GM12878 (cell line): ENCODE results near the gene KLF11. TPM values are rescaled to one million over a fixed set of nuclear protein-coding genes. Genes with fewer than 3 reads are reported as not detected.

Source experiments
- ATAC-seq: fragments of 200-7000 bp; cut with Tn5 transposase; 3 replicates; pipeline ENCODE4 v1.9.1; 2020; ENCODE audit warnings: mild to moderate bottlenecking, moderate library complexity
- BruUV-seq: library from RNA; stranded (reverse); fragments of 400-500 nt; replicated peaks from 2 replicates; lab custom pipeline; 2021; lab: Mats Ljungman, UMichigan
- CTCF ChIA-PET: fragments of 300-600 bp; sonication (Branson Sonifier 250); formaldehyde crosslinking; extraction: SDS; loops from one replicate; lab custom pipeline; 2021; ENCODE audit warnings: inconsistent platforms; lab: Yijun Ruan, JAX
- POLR2A ChIA-PET: fragments of 350-600 bp; formaldehyde crosslinking; extraction: SDS; loops from one replicate; lab custom pipeline; 2021; ENCODE audit warnings: inconsistent platforms; lab: Charles Lee
- RAD21 ChIA-PET: fragments of 300-600 bp; sonication (Branson Sonifier 250); formaldehyde crosslinking; loops from one replicate; lab custom pipeline; 2023; ENCODE audit warnings: antibody characterized with exemption; ENCODE audit not compliant: unreplicated experiment; lab: Charles Lee
- SMC1A ChIA-PET: fragments of 300-600 bp; sonication (Branson Sonifier 250); formaldehyde crosslinking; loops from one replicate; lab custom pipeline; 2023; ENCODE audit not compliant: unreplicated experiment, uncharacterized antibody; lab: Charles Lee
- DNase-seq: peaks from one replicate; pipeline ENCODE4 v3.0.0-alpha.2; 2011; ENCODE audit warnings: low read depth, low spot score
- FAIRE-seq: peaks from 3 replicates; lab custom pipeline; 2011; peaks lifted over from hg19 to GRCh38; lab: Jason Lieb, UNC
- H2AFZ ChIP-seq: 2 replicates; pipeline ENCODE4 v1.6.0; 2011; ENCODE audit warnings: low read depth, low read length, control low read depth; ENCODE audit not compliant: control insufficient read depth
- H3K27ac ChIP-seq: 2 replicates; pipeline ENCODE4 v1.5.1; 2011; ENCODE audit warnings: control low read depth; ENCODE audit not compliant: control insufficient read depth, insufficient read depth
- H3K27me3 ChIP-seq, 2 experiments: replicated peaks in 1 of 2; 2 replicates each; pipeline versions ENCODE4 v1.6.0 to v1.6.1; 2011; ENCODE audit warnings: low read length in 1 of 2; ENCODE audit not compliant: control insufficient read depth in 2 of 2, insufficient read depth in 2 of 2
- H3K36me3 ChIP-seq, 2 experiments: 2 replicates each; pipeline ENCODE4 v1.5.1; 2011; ENCODE audit warnings: low read length in 1 of 2; ENCODE audit not compliant: control insufficient read depth in 2 of 2, insufficient read depth in 2 of 2
- H3K4me1 ChIP-seq: 2 replicates; pipeline ENCODE4 v1.6.1; 2011; ENCODE audit warnings: mild to moderate bottlenecking, low read length, moderate library complexity, mixed read lengths; ENCODE audit not compliant: control insufficient read depth, insufficient read depth
- H3K4me2 ChIP-seq: 2 replicates; pipeline ENCODE4 v1.6.0; 2011; ENCODE audit warnings: control low read depth; ENCODE audit not compliant: control insufficient read depth, insufficient read depth
- H3K4me3 ChIP-seq: fragments of 200-600 bp; sonication (generic); 2 replicates; pipeline ENCODE4 v1.5.1; 2016
- H3K79me2 ChIP-seq: 2 replicates; pipeline ENCODE4 v1.6.0; 2011; ENCODE audit warnings: low read length; ENCODE audit not compliant: control insufficient read depth, insufficient read depth
- H3K9ac ChIP-seq: 2 replicates; pipeline ENCODE4 v1.8.0; 2011; ENCODE audit warnings: low read length, control low read depth, mixed read lengths; ENCODE audit not compliant: control insufficient read depth, insufficient read depth
- H3K9me3 ChIP-seq: replicated peaks from 3 replicates; pipeline ENCODE4 v1.5.1; 2011; ENCODE audit warnings: mild to moderate bottlenecking, low read length; ENCODE audit not compliant: control insufficient read depth, insufficient read depth
- H4K20me1 ChIP-seq: 2 replicates; pipeline ENCODE4 v1.6.0; 2011; ENCODE audit not compliant: control insufficient read depth, insufficient read depth
- BHLHE40 ChIP-seq, 2 experiments: fragments of 450-650 bp in 1 of 2; IDR thresholded peaks; 2 replicates each; pipeline ENCODE4 v1.6.1; 2011 to 2017; ENCODE audit warnings: low read depth in 2 of 2, borderline replicate concordance in 1 of 2, improper control_type of control experiment in 1 of 2, low read length in 1 of 2, mild to moderate bottlenecking in 1 of 2
- CBFB ChIP-seq: IDR thresholded peaks from 2 replicates; pipeline ENCODE4 v1.6.1; 2016; ENCODE audit warnings: antibody characterized with exemption, low read depth
- CHD4 ChIP-seq: fragments of 200-600 bp; sonication (generic); IDR thresholded peaks from 2 replicates; pipeline ENCODE4 v1.6.1; 2016; ENCODE audit warnings: mild to moderate bottlenecking
- CREM ChIP-seq: IDR thresholded peaks from 2 replicates; pipeline ENCODE4 v1.6.1; 2014; ENCODE audit warnings: antibody characterized with exemption, low read depth
- MEF2A ChIP-seq: IDR thresholded peaks from 2 replicates; pipeline ENCODE4 v1.6.1; 2011; ENCODE audit warnings: low read depth, mild to moderate bottlenecking, low read length, moderate library complexity; ENCODE audit not compliant: insufficient read depth
- SREBF2 ChIP-seq: IDR thresholded peaks from 2 replicates; pipeline ENCODE4 v1.6.1; 2012; ENCODE audit warnings: mild to moderate bottlenecking, low read length
- SRF ChIP-seq, 2 experiments: IDR thresholded peaks; 2 replicates each; pipeline ENCODE4 v1.6.1; 2011; ENCODE audit warnings: low read depth in 2 of 2, low read length in 2 of 2, mild to moderate bottlenecking in 1 of 2, moderate library complexity in 1 of 2
- TAF1 ChIP-seq: IDR thresholded peaks from 2 replicates; pipeline ENCODE4 v1.6.1; 2011; ENCODE audit warnings: mild to moderate bottlenecking, low read depth, low read length, borderline replicate concordance
- TCF7 ChIP-seq: IDR thresholded peaks from 2 replicates; pipeline ENCODE4 v1.6.1; 2014; ENCODE audit warnings: antibody characterized with exemption, borderline replicate concordance
- YY1 ChIP-seq: IDR thresholded peaks from 2 replicates; pipeline ENCODE4 v1.6.1; 2011; ENCODE audit warnings: low read depth, mild to moderate bottlenecking, low read length
- ZBED1 ChIP-seq: IDR thresholded peaks from 2 replicates; pipeline ENCODE4 v1.6.1; 2016; ENCODE audit warnings: borderline replicate concordance
- ZNF207 ChIP-seq: fragments of 450-650 bp; IDR thresholded peaks from 2 replicates; pipeline ENCODE4 v1.6.1; 2014; ENCODE audit warnings: antibody characterized with exemption, mild to moderate bottlenecking, borderline replicate concordance
- whole genome bisulfite sequencing: methylation state at CpG from one replicate; pipeline ENCODE4 v1.1.6; 2016; ENCODE audit warnings: low lambda C conversion rate; ENCODE audit not compliant: insufficient replicate concordance, insufficient coverage; ENCODE audit errors: missing lambda C conversion rate; 5-methylcytosine and 5-hydroxymethylcytosine counted together
- in situ Hi-C: fragments of 300-500 bp; cut with MboI; formaldehyde crosslinking; loops from 9 replicates; pipeline ENCODE4 v1.14.3; 2018; ENCODE audit warnings: mixed read lengths
- intact Hi-C: fragments of 100-400 bp; cut with micrococcal nuclease; formaldehyde crosslinking; loops from one replicate; pipeline ENCODE4 v1.14.2; 2022; ENCODE audit not compliant: unreplicated experiment
- polyA plus RNA-seq, 11 experiments: library from polyadenylated mRNA; depleted of rRNA in 4 of 11; unstranded in 6 of 11; stranded (reverse) in 5 of 11; fragments of >200 nt; fragmentation: Nextera tagmentation in 4 of 11; fragmentation: Illumina TruSeq in 1 of 11; extraction: Ambion mirVana in 4 of 11; extraction: Trizol in 1 of 11; gene quantifications; 1 replicate in 1 of 11; 2 replicates in 10 of 11; pipeline versions ENCODE4 v1.2.1 to v1.2.3, GENCODE V29; 2011 to 2016; ENCODE audit warnings: inconsistent platforms in 2 of 11, missing spikeins in 2 of 11, low read depth in 1 of 11
- total RNA-seq, 4 experiments: library from RNA; depleted of rRNA in 3 of 4; stranded (reverse); fragments of >200 nt in 3 of 4; fragmentation: Illumina TruSeq in 1 of 4; extraction: Trizol in 1 of 4; gene quantifications; 2 replicates each; pipeline versions ENCODE4 v1.2.1 to v1.2.3, GENCODE V29; 2013 to 2021
- TF ChIP-seq, protein P1 (sequence below): fragments of 450-650 bp; IDR thresholded peaks from 2 replicates; pipeline ENCODE4 v1.6.1; 2017; ENCODE audit warnings: mild to moderate bottlenecking, moderate library complexity
- TF ChIP-seq, protein P2 (sequence below): fragments of 150-350 bp; IDR thresholded peaks from 2 replicates; pipeline ENCODE4 v1.6.1; 2016; ENCODE audit warnings: low read depth, low read length

The KLF11 gene
- total and polyA plus RNA-seq, 10 of the 15 experiments (the other 5 are each of a cell fraction or from before 2014, with no cell fraction given): 0.03 to 0.54 (median 0.14) TPM; not detected in 1

DNA sequence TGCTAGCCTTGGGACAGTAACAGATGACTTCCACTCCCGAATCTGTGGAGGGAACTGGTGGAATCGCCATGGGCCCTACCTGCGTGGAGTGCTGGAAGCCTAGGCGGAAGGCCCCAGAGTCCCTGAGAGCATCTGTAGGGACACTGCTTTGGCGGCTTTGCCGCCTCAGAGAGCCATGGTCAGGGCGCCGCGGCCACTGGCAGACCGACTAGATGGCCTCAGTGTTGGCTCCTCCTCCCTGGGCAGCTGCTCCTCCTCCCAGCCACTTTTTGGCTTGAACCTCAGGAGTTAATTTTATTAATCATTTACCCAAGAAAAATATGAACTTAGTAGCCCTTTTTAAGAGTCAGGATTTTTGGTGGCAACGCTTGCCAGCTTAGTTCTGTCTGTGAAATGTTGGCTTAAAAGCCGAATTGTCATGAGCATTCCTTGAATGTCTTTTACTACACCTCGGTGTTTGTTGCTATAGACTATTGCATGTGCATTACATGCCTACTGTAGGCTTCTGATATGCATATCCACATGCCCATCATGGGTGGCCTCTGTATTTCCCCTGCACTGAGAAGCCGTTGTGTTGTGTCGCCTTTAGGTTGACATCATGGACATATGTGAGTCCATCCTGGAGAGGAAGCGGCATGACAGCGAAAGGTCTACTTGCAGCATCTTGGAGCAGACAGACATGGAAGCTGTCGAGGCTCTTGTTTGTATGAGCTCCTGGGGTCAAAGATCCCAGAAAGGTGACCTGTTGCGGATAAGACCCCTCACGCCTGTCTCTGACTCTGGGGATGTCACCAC, 2.4 kb downstream of the KLF11 start:
- Histone ChIP-seq H3K79me2 (no peaks in the 10 kb centered on the region), H3K4me1 (no peaks in the 10 kb centered on the region), H3K27me3 (peaks cover 0 to 4% of the 10 kb centered on the region in 2 experiments; a peak in 1 of 4 replicates), H2AFZ (no peak overlapping the region), H3K36me3 (no peaks in the 10 kb centered on the region), H3K4me2 (no peak overlapping the region), H3K9ac (no peak overlapping the region), H4K20me1 (no peaks in the 10 kb centered on the region), H3K27ac (no peak overlapping the region), H3K9me3 (peaks cover 2% of the 10 kb centered on the region; the same call in 1 of the 3 replicates), H3K4me3 (no peak overlapping the region)
- BruUV-seq: no TSS peak
- RAD21 ChIA-PET: interaction anchor here (1.7 to 4.6 kb wide), 4 partner anchors 61 to 390 kb away, joined by 4 to 70 read pairs (median 34); no protein-coding TSS in a partner anchor
- DNase-seq: no peak
- intact Hi-C loops: no loop called here
- WGBS: 86% methylated on average over 20 of the region's 20 CpGs
- SMC1A ChIA-PET: interaction anchor here (0.8 to 5.2 kb wide), 8 partner anchors 11 to 268 kb away, joined by 3 to 46 read pairs (median 4); no protein-coding TSS in a partner anchor
- POLR2A ChIA-PET: no interaction called here
- ATAC-seq: no peak
- FAIRE-seq: no peak
- in situ Hi-C loops: loop anchor here (5.0 kb wide), 1 partner anchor 233 kb away; no protein-coding TSS in a partner anchor
- CTCF ChIA-PET: interaction anchor here (0.7 to 10.0 kb wide), 7 partner anchors 9 to 278 kb away, joined by 3 to 164 read pairs (median 33); no protein-coding TSS in a partner anchor
- TF ChIP-seq BHLHE40 (IDR thresholded peaks at IDR 0.05; ENCODE audit: borderline replicate concordance in 1 of 2, low read depth in 2 of 2, low read length in 1 of 2) (no peak), CHD4 (no peak), TCF7 (no peak), MEF2A (no peak), CBFB (no peak), SRF (IDR thresholded peaks at IDR 0.05; ENCODE audit: low read depth in 2 of 2, low read length in 2 of 2) (no peak), ZBED1 (no peak), SREBF2 (no peak), CREM (no peak), YY1 (no peak), ZNF207 (no peak), TAF1 (no peak)
- TF ChIP-seq, protein P1, sequence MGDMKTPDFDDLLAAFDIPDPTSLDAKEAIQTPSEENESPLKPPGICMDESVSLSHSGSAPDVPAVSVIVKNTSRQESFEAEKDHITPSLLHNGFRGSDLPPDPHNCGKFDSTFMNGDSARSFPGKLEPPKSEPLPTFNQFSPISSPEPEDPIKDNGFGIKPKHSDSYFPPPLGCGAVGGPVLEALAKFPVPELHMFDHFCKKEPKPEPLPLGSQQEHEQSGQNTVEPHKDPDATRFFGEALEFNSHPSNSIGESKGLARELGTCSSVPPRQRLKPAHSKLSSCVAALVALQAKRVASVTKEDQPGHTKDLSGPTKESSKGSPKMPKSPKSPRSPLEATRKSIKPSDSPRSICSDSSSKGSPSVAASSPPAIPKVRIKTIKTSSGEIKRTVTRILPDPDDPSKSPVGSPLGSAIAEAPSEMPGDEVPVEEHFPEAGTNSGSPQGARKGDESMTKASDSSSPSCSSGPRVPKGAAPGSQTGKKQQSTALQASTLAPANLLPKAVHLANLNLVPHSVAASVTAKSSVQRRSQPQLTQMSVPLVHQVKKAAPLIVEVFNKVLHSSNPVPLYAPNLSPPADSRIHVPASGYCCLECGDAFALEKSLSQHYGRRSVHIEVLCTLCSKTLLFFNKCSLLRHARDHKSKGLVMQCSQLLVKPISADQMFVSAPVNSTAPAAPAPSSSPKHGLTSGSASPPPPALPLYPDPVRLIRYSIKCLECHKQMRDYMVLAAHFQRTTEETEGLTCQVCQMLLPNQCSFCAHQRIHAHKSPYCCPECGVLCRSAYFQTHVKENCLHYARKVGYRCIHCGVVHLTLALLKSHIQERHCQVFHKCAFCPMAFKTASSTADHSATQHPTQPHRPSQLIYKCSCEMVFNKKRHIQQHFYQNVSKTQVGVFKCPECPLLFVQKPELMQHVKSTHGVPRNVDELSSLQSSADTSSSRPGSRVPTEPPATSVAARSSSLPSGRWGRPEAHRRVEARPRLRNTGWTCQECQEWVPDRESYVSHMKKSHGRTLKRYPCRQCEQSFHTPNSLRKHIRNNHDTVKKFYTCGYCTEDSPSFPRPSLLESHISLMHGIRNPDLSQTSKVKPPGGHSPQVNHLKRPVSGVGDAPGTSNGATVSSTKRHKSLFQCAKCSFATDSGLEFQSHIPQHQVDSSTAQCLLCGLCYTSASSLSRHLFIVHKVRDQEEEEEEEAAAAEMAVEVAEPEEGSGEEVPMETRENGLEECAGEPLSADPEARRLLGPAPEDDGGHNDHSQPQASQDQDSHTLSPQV: no peak
- TF ChIP-seq, protein P2, sequence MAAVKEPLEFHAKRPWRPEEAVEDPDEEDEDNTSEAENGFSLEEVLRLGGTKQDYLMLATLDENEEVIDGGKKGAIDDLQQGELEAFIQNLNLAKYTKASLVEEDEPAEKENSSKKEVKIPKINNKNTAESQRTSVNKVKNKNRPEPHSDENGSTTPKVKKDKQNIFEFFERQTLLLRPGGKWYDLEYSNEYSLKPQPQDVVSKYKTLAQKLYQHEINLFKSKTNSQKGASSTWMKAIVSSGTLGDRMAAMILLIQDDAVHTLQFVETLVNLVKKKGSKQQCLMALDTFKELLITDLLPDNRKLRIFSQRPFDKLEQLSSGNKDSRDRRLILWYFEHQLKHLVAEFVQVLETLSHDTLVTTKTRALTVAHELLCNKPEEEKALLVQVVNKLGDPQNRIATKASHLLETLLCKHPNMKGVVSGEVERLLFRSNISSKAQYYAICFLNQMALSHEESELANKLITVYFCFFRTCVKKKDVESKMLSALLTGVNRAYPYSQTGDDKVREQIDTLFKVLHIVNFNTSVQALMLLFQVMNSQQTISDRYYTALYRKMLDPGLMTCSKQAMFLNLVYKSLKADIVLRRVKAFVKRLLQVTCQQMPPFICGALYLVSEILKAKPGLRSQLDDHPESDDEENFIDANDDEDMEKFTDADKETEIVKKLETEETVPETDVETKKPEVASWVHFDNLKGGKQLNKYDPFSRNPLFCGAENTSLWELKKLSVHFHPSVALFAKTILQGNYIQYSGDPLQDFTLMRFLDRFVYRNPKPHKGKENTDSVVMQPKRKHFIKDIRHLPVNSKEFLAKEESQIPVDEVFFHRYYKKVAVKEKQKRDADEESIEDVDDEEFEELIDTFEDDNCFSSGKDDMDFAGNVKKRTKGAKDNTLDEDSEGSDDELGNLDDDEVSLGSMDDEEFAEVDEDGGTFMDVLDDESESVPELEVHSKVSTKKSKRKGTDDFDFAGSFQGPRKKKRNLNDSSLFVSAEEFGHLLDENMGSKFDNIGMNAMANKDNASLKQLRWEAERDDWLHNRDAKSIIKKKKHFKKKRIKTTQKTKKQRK: no peak
- TF ChIP-seq, all 136 proteins: peak for 0
